HepG2 (cell line): ENCODE measurements around the gene CASTOR1. TPM values are rescaled to one million over a fixed set of nuclear protein-coding genes. Genes with fewer than 3 reads are reported as not detected.

Experiments
- ATF1 ChIP-seq: IDR thresholded peaks from 2 replicates; pipeline ENCODE4 v1.6.1; 2016; ENCODE audit warnings: mild to moderate bottlenecking, control low read depth
- ATF7 ChIP-seq, 2 experiments: fragments of 450-650 bp in 1 of 2; sonication (generic) in 1 of 2; formaldehyde crosslinking in 1 of 2; IDR thresholded peaks; 2 replicates each; pipeline versions ENCODE4 v1.4.0 to v1.6.1; 2016 to 2020; ENCODE audit warnings: antibody characterized with exemption in 1 of 2, mild to moderate bottlenecking in 1 of 2, missing genetic modification reagents in 1 of 2
- CTCF ChIP-seq: sonication (generic); formaldehyde crosslinking; IDR thresholded peaks from 2 replicates; pipeline ENCODE4 v1.5.0; 2020; ENCODE audit warnings: mild to moderate bottlenecking, missing genetic modification reagents, moderate library complexity
- HOXD1 ChIP-seq: sonication (generic); formaldehyde crosslinking; IDR thresholded peaks from 2 replicates; pipeline ENCODE4 v1.5.0; 2020; ENCODE audit warnings: missing genetic modification reagents
- IKZF4 ChIP-seq: sonication (generic); formaldehyde crosslinking; IDR thresholded peaks from 2 replicates; pipeline ENCODE4 v1.5.1; 2020; ENCODE audit warnings: borderline replicate concordance, mild to moderate bottlenecking, low read depth, missing genetic modification reagents; ENCODE audit errors: not compliant biosample characterization
- JARID2 ChIP-seq: sonication (generic); formaldehyde crosslinking; IDR thresholded peaks from 2 replicates; pipeline ENCODE4 v1.8.1; 2023; ENCODE audit warnings: missing genetic modification reagents, inconsistent platforms; ENCODE audit not compliant: insufficient replicate concordance
- MZF1 ChIP-seq: sonication (generic); formaldehyde crosslinking; IDR thresholded peaks from 2 replicates; pipeline ENCODE4 v1.8.1; 2023; ENCODE audit warnings: mild to moderate bottlenecking, missing genetic modification reagents, borderline replicate concordance
- SOX5 ChIP-seq: IDR thresholded peaks from 2 replicates; pipeline ENCODE4 v1.6.1; 2016; ENCODE audit warnings: borderline replicate concordance
- SP1 ChIP-seq, 2 experiments: fragments of 450-650 bp in 1 of 2; sonication (generic) in 1 of 2; formaldehyde crosslinking in 1 of 2; IDR thresholded peaks; 2 replicates each; pipeline versions ENCODE4 v1.4.0 to v1.6.1; 2016 to 2020; ENCODE audit warnings: missing genetic modification reagents in 1 of 2
- TEAD2 ChIP-seq: sonication (generic); formaldehyde crosslinking; IDR thresholded peaks from 2 replicates; pipeline ENCODE4 v1.9.0; 2021; ENCODE audit warnings: missing genetic modification reagents
- ZBED4 ChIP-seq: sonication (generic); formaldehyde crosslinking; IDR thresholded peaks from 2 replicates; pipeline ENCODE4 v1.4.0; 2020; ENCODE audit warnings: missing genetic modification reagents, borderline replicate concordance
- ZNF121 ChIP-seq: sonication (generic); formaldehyde crosslinking; IDR thresholded peaks from 2 replicates; pipeline ENCODE4 v1.5.0; 2020; ENCODE audit warnings: mild to moderate bottlenecking, missing genetic modification reagents
- ZNF263 ChIP-seq: sonication (generic); formaldehyde crosslinking; IDR thresholded peaks from 2 replicates; pipeline ENCODE4 v1.4.0; 2020; ENCODE audit warnings: missing genetic modification reagents
- ZNF274 ChIP-seq: sonication (generic); formaldehyde crosslinking; IDR thresholded peaks from 2 replicates; pipeline ENCODE4 v1.5.1; 2020; ENCODE audit warnings: mild to moderate bottlenecking, missing genetic modification reagents
- ZNF276 ChIP-seq: sonication (generic); formaldehyde crosslinking; IDR thresholded peaks from 2 replicates; pipeline ENCODE4 v1.4.0; 2020; ENCODE audit warnings: mild to moderate bottlenecking, low read depth, missing genetic modification reagents
- ZNF317 ChIP-seq: sonication (generic); formaldehyde crosslinking; IDR thresholded peaks from 2 replicates; pipeline ENCODE4 v1.5.0; 2020; ENCODE audit warnings: mild to moderate bottlenecking, missing genetic modification reagents
- ZNF326 ChIP-seq: sonication (generic); formaldehyde crosslinking; IDR thresholded peaks from 2 replicates; pipeline ENCODE4 v1.4.0; 2020; ENCODE audit warnings: missing genetic modification reagents, borderline replicate concordance
- ZNF607 ChIP-seq: sonication (generic); formaldehyde crosslinking; IDR thresholded peaks from 2 replicates; pipeline ENCODE4 v1.5.1; 2020; ENCODE audit warnings: missing genetic modification reagents, mild to moderate bottlenecking, borderline replicate concordance
- ZNF775 ChIP-seq: sonication (generic); formaldehyde crosslinking; IDR thresholded peaks from 2 replicates; pipeline ENCODE4 v1.4.0; 2020; ENCODE audit warnings: missing genetic modification reagents, mild to moderate bottlenecking, moderate library complexity, borderline replicate concordance
- ZNF841 ChIP-seq: sonication (generic); formaldehyde crosslinking; IDR thresholded peaks from 2 replicates; pipeline ENCODE4 v1.8.1; 2023; ENCODE audit warnings: missing genetic modification reagents, borderline replicate concordance
- polyA plus RNA-seq, 8 experiments: library from polyadenylated mRNA; depleted of rRNA in 3 of 8; stranded (reverse) in 7 of 8; unstranded in 1 of 8; fragments of >200 nt; fragmentation: Illumina TruSeq in 4 of 8; extraction: Trizol in 4 of 8; gene quantifications; 2 replicates each; pipeline versions ENCODE4 v1.2.1 to v1.2.3, GENCODE V29; 2011 to 2016; ENCODE audit warnings: low read depth in 4 of 8, missing spikeins in 1 of 8, mixed read lengths in 1 of 8; ENCODE audit not compliant: insufficient read depth in 1 of 8
- total RNA-seq, 5 experiments: library from RNA; depleted of rRNA; stranded (reverse); fragments of >200 nt; fragmentation: Illumina TruSeq; extraction: Trizol; gene quantifications; 2 replicates each; pipeline ENCODE4 v1.2.3, GENCODE V29; 2016; ENCODE audit warnings: low read depth in 1 of 5

The CASTOR1 gene
- total and polyA plus RNA-seq, 2 of the 13 experiments (the other 11 are each of a cell fraction or from before 2014, with no cell fraction given), result 2.6 to 4.4 TPM

- TF ChIP-seq IKZF4 (CRISPR knock-in tag) (no peak), ZBED4 (no peak), JARID2 (CRISPR knock-in tag) (no peak), ATF1 (no peak), ZNF607 (CRISPR knock-in tag) (no peak), ZNF317 (CRISPR knock-in tag) (no peak), MZF1 (CRISPR knock-in tag) (no peak), ZNF121 (CRISPR knock-in tag) (peak; percentile 75), SP1 (IDR thresholded peaks at IDR 0.05) (no peak), SP1 (CRISPR knock-in tag; IDR thresholded peaks at IDR 0.05) (peak; percentile 44), ZNF775 (CRISPR knock-in tag) (no peak), SOX5 (CRISPR knock-in tag) (no peak), ZNF841 (no peak), TEAD2 (no peak), ZNF276 (CRISPR knock-in tag) (no peak), ZNF263 (CRISPR knock-in tag) (no peak), HOXD1 (CRISPR knock-in tag) (no peak), ATF7 (IDR thresholded peaks at IDR 0.05) (no peak), ATF7 (CRISPR knock-in tag; IDR thresholded peaks at IDR 0.05) (no peak), ZNF326 (CRISPR knock-in tag) (no peak), CTCF (CRISPR knock-in tag) (peak; percentile 88), ZNF274 (no peak)
Observed at GRCh38 chr22:30287648-30288418, 1.5 kb downstream of the CASTOR1 start (continued).
